A673 (cell line): ENCODE data around the gene MAMSTR.

Experiments used
- EZH2 ChIP-seq: fragments of 200-600 bp; sonication (generic); IDR thresholded peaks from 2 replicates; pipeline ENCODE4 v1.6.1; 2017; ENCODE audit warnings: borderline replicate concordance, low read depth, mild to moderate bottlenecking, mixed read lengths, antibody characterized with exemption, low read length; ENCODE audit not compliant: poor library complexity, severe bottlenecking
- TF ChIP-seq, protein P1 (sequence below): fragments of 300-800, 200-600 bp; sonication (generic); conservative IDR thresholded peaks from 2 replicates; pipeline ENCODE4 v1.5.1; 2017; ENCODE audit warnings: low read depth, mild to moderate bottlenecking, antibody characterized with exemption, low read length, moderate library complexity, mixed read lengths

DNA sequence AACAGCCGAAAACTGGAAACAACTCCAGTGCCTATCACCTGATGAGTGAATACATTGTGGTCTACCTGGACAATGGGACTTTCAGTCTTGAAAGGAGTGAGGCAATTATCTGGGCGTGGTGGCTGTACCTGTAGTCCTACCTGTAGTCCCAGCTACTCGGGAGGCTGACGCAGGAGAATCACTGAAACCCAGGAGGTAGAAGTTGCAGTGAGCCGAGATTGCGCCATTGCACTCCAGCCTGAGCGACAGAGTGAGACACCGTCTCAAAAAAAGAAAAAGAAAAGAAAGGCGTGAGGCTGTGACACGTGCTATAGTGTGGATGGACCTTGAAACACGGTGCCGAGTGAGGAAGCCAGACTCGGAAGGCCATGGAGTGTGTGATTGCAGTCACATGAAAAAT lies 42.6 kb downstream of the MAMSTR start:
- TF ChIP-seq, protein P1, sequence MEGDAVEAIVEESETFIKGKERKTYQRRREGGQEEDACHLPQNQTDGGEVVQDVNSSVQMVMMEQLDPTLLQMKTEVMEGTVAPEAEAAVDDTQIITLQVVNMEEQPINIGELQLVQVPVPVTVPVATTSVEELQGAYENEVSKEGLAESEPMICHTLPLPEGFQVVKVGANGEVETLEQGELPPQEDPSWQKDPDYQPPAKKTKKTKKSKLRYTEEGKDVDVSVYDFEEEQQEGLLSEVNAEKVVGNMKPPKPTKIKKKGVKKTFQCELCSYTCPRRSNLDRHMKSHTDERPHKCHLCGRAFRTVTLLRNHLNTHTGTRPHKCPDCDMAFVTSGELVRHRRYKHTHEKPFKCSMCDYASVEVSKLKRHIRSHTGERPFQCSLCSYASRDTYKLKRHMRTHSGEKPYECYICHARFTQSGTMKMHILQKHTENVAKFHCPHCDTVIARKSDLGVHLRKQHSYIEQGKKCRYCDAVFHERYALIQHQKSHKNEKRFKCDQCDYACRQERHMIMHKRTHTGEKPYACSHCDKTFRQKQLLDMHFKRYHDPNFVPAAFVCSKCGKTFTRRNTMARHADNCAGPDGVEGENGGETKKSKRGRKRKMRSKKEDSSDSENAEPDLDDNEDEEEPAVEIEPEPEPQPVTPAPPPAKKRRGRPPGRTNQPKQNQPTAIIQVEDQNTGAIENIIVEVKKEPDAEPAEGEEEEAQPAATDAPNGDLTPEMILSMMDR, result no peak
- no peak for TF ChIP-seq EZH2
